Measurements from ENCODE around the gene DYRK4.

- TF ChIP-seq CTCF (IDR thresholded peaks at IDR 0.05) (no peak), POLR2A (IDR thresholded peaks at IDR 0.05) (no peak)
Measured at GRCh38 chr12:4648104-4648500, 86.1 kb downstream of the DYRK4 start.
